Uterus (tissue), 4 donors: ENCODE measurements around the gene RACGAP1. TPM values are rescaled to one million over a fixed set of nuclear protein-coding genes. Genes with fewer than 3 reads are reported as not detected.

Experiments used
- DNase-seq, 2 donors: peaks; one replicate each; pipeline ENCODE4 v3.0.0-alpha.2; 2019 to 2020
- H3K27ac ChIP-seq, 2 donors: fragments of 200-600 bp; sonication (generic); 1 replicate in 1 of 2; 2 replicates in 1 of 2; pipeline ENCODE4 v1.5.1; 2016 to 2018
- H3K27me3 ChIP-seq, 2 donors: fragments of 200-600 bp; sonication (generic); one replicate each; pipeline ENCODE4 v1.5.1; 2018 to 2019; ENCODE audit warnings: control low read depth in 1 of 2
- H3K36me3 ChIP-seq, 2 donors: fragments of 200-600 bp; sonication (generic); one replicate each; pipeline ENCODE4 v1.5.1; 2019; ENCODE audit warnings: control low read depth in 1 of 2
- H3K4me1 ChIP-seq, 2 donors: fragments of 200-600 bp; sonication (generic); one replicate each; pipeline ENCODE4 v1.5.1; 2018 to 2019; ENCODE audit warnings: control low read depth in 1 of 2
- H3K4me3 ChIP-seq, 2 donors: fragments of 200-600 bp; sonication (generic); 1 replicate in 1 of 2; 2 replicates in 1 of 2; pipeline ENCODE4 v1.5.1; 2018 to 2019; ENCODE audit warnings: mild to moderate bottlenecking in 1 of 2
- H3K9me3 ChIP-seq, 2 donors: fragments of 200-600 bp; sonication (generic); one replicate each; pipeline ENCODE4 v1.5.1; 2019; ENCODE audit warnings: control low read depth in 1 of 2
- POLR2A ChIP-seq, 2 donors: fragments of 450-650 bp; IDR thresholded peaks; one replicate each; pipeline ENCODE4 v1.6.1; 2016; ENCODE audit warnings: antibody characterized with exemption in 2 of 2, mild to moderate bottlenecking in 1 of 2, moderate library complexity in 1 of 2
- intact Hi-C: fragments of 100-400 bp; cut with DNase I; formaldehyde crosslinking; loops from one replicate; pipeline ENCODE4 v1.15.1; 2023; ENCODE audit warnings: low total_unique reads
- total RNA-seq, 4 donors: library from RNA; depleted of rRNA in 3 of 4; stranded (reverse); fragments of >200 nt in 3 of 4; gene quantifications; one replicate each; pipeline versions ENCODE4 v1.1.0 to v1.2.4, GENCODE V29; 2014 to 2023
- TF ChIP-seq, protein P1 (sequence below), 4 experiments: fragments of 200-600 bp in 2 of 4; fragments of 450-650 bp in 2 of 4; sonication (generic) in 2 of 4; IDR thresholded peaks; one replicate each; pipeline ENCODE4 v1.5.1; 2016 to 2019; ENCODE audit warnings: antibody characterized with exemption in 4 of 4, mild to moderate bottlenecking in 2 of 4, moderate library complexity in 1 of 4
- donor health status: DM: yes; HTN: yes; CAD: no.

Gene RACGAP1
- total RNA-seq, 4 donors from 2014 or later, result 8.5 to 57.8 (median 9.3) TPM

DNA sequence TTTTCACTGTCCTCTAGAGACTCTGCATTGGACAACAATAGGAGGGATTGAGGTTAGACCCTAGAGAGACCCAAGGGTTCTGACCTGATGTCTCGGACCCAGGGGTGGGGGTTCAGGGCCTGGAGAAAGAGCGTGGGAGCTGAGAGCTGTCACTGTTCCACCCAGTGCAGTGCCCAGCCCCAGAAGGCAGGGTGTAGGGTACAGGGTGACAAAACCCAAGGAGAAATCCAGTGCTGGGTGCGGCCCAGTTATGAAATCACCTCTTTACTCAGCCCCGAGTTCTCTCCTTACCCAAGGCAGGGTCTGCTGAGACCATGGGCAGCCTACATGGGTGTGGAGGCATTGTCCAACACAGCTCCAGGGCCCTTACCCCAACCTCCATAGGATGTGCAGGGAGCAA is 72.1 kb downstream of the RACGAP1 start:
- Histone ChIP-seq H3K4me3 (no peak overlapping the region), H3K36me3 (no peaks in the 10 kb centered on the region), H3K9me3 (no peaks in the 10 kb centered on the region), H3K4me1 (no peaks in the 10 kb centered on the region), H3K27me3 (peaks cover 0 to 3% of the 10 kb centered on the region in 2 donors), H3K27ac (no peak overlapping the region)
- TF ChIP-seq, protein P1, sequence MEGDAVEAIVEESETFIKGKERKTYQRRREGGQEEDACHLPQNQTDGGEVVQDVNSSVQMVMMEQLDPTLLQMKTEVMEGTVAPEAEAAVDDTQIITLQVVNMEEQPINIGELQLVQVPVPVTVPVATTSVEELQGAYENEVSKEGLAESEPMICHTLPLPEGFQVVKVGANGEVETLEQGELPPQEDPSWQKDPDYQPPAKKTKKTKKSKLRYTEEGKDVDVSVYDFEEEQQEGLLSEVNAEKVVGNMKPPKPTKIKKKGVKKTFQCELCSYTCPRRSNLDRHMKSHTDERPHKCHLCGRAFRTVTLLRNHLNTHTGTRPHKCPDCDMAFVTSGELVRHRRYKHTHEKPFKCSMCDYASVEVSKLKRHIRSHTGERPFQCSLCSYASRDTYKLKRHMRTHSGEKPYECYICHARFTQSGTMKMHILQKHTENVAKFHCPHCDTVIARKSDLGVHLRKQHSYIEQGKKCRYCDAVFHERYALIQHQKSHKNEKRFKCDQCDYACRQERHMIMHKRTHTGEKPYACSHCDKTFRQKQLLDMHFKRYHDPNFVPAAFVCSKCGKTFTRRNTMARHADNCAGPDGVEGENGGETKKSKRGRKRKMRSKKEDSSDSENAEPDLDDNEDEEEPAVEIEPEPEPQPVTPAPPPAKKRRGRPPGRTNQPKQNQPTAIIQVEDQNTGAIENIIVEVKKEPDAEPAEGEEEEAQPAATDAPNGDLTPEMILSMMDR (IDR thresholded peaks at IDR 0.05), result no peak
- no peak for TF ChIP-seq POLR2A (IDR thresholded peaks at IDR 0.05)
- no peak for DNase-seq
- intact Hi-C loops, result no loop called here

DNA sequence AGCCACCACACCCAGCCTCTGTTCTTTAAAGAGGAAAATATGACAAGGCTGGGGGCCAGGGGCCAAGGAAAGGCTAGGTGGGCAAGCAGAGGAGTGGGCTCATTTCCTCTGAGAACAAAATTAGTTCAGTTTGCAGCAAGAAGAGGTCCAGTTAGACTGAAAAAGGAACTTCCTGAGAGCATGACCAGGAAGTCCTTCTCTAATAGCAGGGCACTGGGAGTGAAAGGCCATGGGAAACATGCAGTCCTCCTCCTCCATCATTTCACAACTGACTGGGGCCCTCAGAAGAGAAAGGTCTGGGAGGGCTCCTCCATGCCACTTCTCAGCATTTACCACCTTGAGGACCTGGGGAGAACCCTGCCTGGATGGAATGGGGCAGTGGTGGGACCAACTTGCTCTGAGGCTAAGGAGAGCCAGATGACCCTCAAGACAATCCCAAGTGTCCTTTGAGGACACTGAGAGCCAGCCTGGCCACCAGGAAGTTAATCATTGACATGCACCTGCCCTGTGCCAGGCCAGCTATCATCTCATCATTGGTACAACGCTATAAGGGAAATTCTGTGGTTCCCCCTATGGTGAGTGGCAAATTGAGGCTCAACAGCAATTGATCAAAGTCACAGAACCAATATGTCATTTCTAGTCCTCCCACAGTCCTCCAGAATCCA is 72.8 kb downstream of the RACGAP1 start:
- Histone ChIP-seq H3K9me3 (no peaks in the 10 kb centered on the region), H3K27me3 (peaks cover 0 to 3% of the 10 kb centered on the region in 2 donors), H3K36me3 (no peaks in the 10 kb centered on the region), H3K4me3 (no peak overlapping the region), H3K4me1 (no peaks in the 10 kb centered on the region), H3K27ac (no peak overlapping the region)
- intact Hi-C loops, result no loop called here
- TF ChIP-seq, protein P1 (IDR thresholded peaks at IDR 0.05), result no peak
- no peak for TF ChIP-seq POLR2A (IDR thresholded peaks at IDR 0.05)
- DNase-seq, result no peak

DNA sequence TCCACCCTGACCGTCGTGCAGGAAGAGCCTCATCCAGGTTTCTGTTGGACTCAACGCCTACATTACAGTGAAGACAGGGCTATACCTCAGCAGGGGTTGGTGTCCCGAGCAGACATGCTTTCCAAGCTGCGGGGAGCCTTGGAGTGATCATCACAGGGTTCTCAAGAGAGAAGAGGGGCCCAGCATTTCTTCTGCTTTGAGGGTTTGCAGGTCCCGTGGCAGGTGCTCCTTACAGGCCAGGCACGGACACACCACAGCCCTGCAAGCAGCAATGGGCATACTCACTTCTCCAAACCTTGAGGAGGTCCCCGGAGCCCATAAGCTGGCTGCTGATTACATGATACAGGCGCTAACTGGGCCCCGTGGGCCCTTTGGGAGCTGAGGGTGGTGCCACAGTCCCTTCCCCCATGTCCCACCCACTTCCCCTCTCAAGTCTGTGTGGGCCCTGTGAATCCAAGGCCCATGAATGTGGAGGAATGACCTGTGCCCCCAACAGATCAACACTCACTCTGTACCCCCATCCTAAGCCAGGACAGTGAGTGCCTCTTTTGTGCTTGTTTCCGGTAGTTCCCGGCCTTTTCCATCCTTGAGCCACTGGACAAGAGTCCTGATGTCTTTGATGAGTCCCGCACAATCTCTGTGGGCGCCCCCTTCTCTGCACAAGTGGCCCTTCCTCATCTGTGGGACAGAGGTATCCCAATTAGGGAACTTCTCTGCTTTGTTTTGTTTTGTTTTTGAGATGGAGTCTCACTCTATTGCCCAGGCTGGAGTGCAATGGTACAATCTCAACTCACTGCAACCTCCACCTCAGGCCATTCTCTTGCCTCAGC is 73.7 kb downstream of the RACGAP1 start:
- DNase-seq, result no peak
- Histone ChIP-seq H3K27ac (no peak overlapping the region), H3K4me1 (no peaks in the 10 kb centered on the region), H3K36me3 (no peaks in the 10 kb centered on the region), H3K4me3 (no peak overlapping the region), H3K9me3 (no peaks in the 10 kb centered on the region), H3K27me3 (peaks cover 0 to 3% of the 10 kb centered on the region in 2 donors)
- intact Hi-C loops, result no loop called here
- no peak for TF ChIP-seq POLR2A (IDR thresholded peaks at IDR 0.05)
- TF ChIP-seq, protein P1 (IDR thresholded peaks at IDR 0.05), result no peak

DNA sequence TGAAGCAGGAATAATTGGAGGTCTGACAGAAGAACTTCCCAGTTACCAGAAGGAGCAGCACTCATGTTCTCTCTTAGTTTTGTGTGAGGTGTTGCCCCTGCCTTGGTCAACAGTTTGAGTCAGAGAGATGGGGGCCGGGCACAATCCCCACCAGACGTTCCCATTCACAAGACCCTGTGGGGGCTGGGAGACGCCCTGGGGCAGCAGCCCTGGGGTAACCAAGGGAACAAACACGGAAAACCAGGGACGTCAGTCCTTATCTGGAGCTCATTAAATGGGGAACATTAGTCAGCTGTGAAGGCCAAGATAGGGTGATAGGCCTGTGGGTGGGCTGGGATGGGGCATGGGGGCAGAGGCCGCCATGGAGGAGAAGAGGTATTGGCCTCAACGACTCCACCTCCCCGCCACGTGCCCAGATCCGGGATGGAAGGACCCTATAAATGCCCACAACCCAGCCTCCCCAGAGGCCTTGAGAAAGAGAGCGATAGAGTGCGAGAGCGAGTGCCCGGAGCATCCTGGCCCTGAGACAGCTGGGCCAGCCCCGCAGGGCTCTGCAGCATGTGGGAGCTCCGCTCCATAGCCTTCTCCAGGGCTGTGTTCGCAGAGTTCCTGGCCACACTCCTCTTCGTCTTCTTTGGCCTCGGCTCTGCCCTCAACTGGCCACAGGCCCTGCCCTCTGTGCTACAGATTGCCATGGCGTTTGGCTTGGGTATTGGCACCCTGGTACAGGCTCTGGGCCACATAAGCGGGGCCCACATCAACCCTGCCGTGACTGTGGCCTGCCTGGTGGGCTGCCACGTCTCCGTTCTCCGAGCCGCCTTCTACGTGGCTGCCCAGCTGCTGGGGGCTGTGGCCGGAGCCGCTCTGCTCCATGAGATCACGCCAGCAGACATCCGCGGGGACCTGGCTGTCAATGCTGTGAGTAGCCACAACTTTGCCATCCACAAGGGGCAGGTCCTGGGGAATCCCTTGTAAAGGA is 74.7 kb downstream of the RACGAP1 start, which contains the start of gene AQP2:
Gene AQP2, plus strand, starts transcription at position 465 of the 979 bp plus-strand sequence. Its CDS starts 94 bp downstream, at position 559.
- Histone ChIP-seq H3K36me3 (no peaks in the 10 kb centered on the region), H3K4me1 (no peaks in the 10 kb centered on the region), H3K27ac (no peak within 1 kb of the TSS), H3K9me3 (no peaks in the 10 kb centered on the region), H3K27me3 (peaks cover 0 to 3% of the 10 kb centered on the region in 2 donors), H3K4me3 (no peak within 1 kb of the TSS)
- no peak for DNase-seq
- no peak for TF ChIP-seq POLR2A (IDR thresholded peaks at IDR 0.05)
- TF ChIP-seq, protein P1 (IDR thresholded peaks at IDR 0.05), result no peak
- intact Hi-C loops, result no loop called here
